MM.1S (cell line): Measurements from ENCODE around the gene ATP2C1.

Experiments
- CTCF ChIP-seq: fragments of 300-600 bp; sonication (generic); IDR thresholded peaks from 2 replicates; pipeline ENCODE4 v1.5.1; 2016; ENCODE audit warnings: antibody characterized with exemption, low read length, mixed read lengths
- EZH2phosphoT487 ChIP-seq: fragments of 300-600 bp; sonication (generic); IDR thresholded peaks from 2 replicates; pipeline ENCODE4 v1.6.1; 2018; ENCODE audit warnings: antibody characterized with exemption, low read length

GRCh38 chr3:130963878-130964277 lies 70.0 kb downstream of the ATP2C1 start:
- TF ChIP-seq CTCF (no peak), EZH2phosphoT487 (no peak)
